T-helper 2 cell treated with Interferon-gamma antibody and Interleukin-4, amounts not matched to agents 5 μg/mL and 100 μg/mL, for 36 hours (primary cell): ENCODE data around the gene NUDT14.

Experiments
- DNase-seq: peaks from one replicate; pipeline ENCODE4 v3.0.0; 2021; ENCODE audit warnings: low spot score
- H3K27ac Mint-ChIP-seq: one replicate; pipeline ENCODE4 v1.8.0; 2021; ENCODE audit warnings: mild to moderate bottlenecking, mixed read lengths
- H3K27me3 Mint-ChIP-seq: one replicate; pipeline ENCODE4 v1.8.0; 2021; ENCODE audit warnings: low read depth, mixed read lengths
- H3K36me3 Mint-ChIP-seq: one replicate; pipeline ENCODE4 v1.8.0; 2021; ENCODE audit warnings: low read depth, mixed read lengths
- H3K4me1 Mint-ChIP-seq: one replicate; pipeline ENCODE4 v1.8.0; 2021; ENCODE audit warnings: low read depth, mixed read lengths
- H3K4me3 Mint-ChIP-seq: one replicate; pipeline ENCODE4 v1.8.0; 2022; ENCODE audit warnings: mild to moderate bottlenecking, moderate library complexity, mixed read lengths
- H3K9me3 Mint-ChIP-seq: one replicate; pipeline ENCODE4 v1.8.0; 2021; ENCODE audit warnings: mixed read lengths

The NUDT14 gene

DNA sequence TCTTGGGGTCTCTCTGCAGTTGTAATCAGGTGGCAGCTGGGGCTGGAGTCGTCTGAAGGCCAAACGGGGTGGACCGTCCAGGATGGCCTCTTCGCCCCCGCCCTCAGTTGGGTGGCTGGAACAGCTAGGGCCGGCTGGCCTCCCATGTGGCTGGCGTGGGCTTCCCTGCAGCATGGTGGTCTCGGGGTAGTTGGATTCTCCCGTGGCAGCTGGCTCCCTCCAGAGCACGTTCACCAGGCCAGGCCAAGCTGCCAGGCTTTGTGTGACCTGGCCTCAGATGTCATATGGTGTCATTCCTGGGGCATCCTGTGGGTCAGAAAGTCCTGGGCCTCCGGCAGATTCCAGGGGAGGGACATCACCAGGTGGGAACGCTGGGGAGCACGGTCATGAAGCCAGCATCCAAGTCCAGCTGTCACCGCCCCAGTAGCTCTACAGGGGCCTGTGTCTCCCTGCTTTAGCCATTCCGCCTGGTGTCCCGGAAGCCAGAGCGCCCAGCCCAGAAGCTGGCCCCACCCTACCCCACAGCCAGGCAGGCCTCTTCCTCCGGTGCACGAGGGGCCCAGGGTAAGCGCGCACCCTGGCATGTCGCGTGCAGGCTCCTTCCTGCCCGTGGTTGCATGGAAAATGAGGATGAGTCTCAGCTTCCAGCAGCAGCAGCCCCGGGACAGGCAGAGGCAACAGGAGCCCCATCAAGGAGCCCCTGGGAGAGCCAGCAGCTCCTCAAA lies 1.3 kb upstream of the NUDT14 start:
- H3K36me3 Mint-ChIP-seq: no peaks in the 10 kb centered on the region
- H3K4me3 Mint-ChIP-seq: peak overlapping the region; percentile 60
- peak overlapping the region; percentile 39 for H3K27ac Mint-ChIP-seq
- peaks cover 10% of the 10 kb centered on the region for H3K27me3 Mint-ChIP-seq
- no peaks in the 10 kb centered on the region for H3K9me3 Mint-ChIP-seq
- H3K4me1 Mint-ChIP-seq: peaks cover 2% of the 10 kb centered on the region
- DNase-seq: no peak

DNA sequence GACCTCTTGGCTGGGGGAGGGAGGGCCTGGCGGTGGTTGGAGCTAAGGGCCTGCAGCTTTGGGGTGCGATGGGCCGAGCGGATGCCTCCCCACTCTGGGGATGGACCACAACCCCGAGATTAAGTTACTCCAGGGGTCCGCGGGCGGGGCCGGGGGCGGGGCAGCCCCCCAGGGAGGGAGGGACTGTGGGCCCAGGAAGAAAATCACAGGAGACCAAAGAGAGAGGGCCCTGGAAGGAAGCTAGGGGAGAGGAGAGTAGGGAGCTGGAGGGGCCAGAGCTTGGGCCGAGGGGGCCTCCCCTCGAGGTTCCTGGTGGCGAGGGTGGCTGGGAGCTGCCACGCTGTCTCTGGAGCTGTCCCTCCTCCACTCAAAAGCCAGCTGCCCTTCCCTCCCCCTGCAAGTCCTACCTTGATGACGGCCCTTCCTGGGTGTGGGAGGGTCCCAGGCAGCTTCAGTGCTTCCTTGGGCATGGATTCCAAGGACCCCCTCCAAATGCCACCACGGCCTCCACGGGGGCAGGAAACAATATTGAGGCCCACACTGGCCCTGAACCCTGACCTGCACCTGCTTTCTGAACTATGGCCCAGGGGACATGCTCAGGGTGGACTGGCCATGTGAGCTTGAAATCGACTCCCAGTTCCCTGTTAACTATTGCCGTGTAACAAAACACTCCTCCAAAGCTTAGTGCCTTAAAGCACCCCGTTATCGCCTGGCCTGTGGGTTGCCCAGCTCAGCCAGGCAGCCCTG lies 610 bp upstream of the NUDT14 start:
- DNase-seq: no peak
- H3K27ac Mint-ChIP-seq: peak overlapping the region; percentile 39
- H3K36me3 Mint-ChIP-seq: no peaks in the 10 kb centered on the region
- peaks cover 2% of the 10 kb centered on the region for H3K4me1 Mint-ChIP-seq
- H3K9me3 Mint-ChIP-seq: no peaks in the 10 kb centered on the region
- peaks cover 10% of the 10 kb centered on the region for H3K27me3 Mint-ChIP-seq
- peak overlapping the region; percentile 60 for H3K4me3 Mint-ChIP-seq

DNA sequence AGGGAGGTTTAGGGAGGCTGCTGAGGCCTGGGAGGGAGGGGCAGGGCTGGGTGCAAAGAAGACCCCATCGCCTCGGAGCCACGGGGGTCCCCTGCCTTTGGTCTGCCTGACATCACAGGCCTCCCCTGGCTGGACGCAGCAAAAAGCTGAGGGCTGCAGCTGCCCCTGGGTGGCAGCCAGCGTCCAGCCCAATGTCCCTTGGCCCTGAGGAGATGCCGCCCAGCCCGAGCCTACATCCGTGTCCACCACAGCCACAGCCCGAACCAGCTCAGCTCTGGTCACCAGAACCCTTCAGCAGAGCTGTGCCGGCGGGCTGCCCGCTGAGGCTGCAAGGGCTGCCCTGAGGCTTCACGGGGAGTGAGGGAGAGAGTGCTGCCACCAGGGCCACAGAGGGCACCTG lies 1.9 kb downstream of the NUDT14 start:
- peaks cover 8% of the 10 kb centered on the region for H3K4me1 Mint-ChIP-seq
- peaks cover 7% of the 10 kb centered on the region for H3K27me3 Mint-ChIP-seq
- H3K9me3 Mint-ChIP-seq: no peaks in the 10 kb centered on the region
- H3K27ac Mint-ChIP-seq: no peak overlapping the region
- no peaks in the 10 kb centered on the region for H3K36me3 Mint-ChIP-seq
- no peak overlapping the region for H3K4me3 Mint-ChIP-seq
- DNase-seq: no peak

DNA sequence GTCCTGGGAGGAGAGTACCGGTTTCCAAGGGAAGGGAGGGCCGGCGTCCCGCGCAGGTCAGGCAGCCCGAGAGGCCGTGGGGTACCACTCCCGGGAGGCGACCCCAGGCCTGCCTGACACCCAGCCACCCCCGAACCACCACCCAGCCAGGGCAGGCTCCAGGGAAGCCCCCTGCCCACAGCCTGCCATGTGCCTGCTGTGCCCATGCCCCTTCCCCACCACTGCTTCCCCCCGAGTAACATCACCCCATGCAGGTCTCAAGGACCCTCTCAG lies 2.3 kb downstream of the NUDT14 start:
- Mint-ChIP-seq H3K36me3 (no peaks in the 10 kb centered on the region), H3K4me1 (peaks cover 8% of the 10 kb centered on the region), H3K9me3 (no peaks in the 10 kb centered on the region), H3K27me3 (peaks cover 7% of the 10 kb centered on the region), H3K27ac (no peak overlapping the region), H3K4me3 (no peak overlapping the region)
- no peak for DNase-seq

DNA sequence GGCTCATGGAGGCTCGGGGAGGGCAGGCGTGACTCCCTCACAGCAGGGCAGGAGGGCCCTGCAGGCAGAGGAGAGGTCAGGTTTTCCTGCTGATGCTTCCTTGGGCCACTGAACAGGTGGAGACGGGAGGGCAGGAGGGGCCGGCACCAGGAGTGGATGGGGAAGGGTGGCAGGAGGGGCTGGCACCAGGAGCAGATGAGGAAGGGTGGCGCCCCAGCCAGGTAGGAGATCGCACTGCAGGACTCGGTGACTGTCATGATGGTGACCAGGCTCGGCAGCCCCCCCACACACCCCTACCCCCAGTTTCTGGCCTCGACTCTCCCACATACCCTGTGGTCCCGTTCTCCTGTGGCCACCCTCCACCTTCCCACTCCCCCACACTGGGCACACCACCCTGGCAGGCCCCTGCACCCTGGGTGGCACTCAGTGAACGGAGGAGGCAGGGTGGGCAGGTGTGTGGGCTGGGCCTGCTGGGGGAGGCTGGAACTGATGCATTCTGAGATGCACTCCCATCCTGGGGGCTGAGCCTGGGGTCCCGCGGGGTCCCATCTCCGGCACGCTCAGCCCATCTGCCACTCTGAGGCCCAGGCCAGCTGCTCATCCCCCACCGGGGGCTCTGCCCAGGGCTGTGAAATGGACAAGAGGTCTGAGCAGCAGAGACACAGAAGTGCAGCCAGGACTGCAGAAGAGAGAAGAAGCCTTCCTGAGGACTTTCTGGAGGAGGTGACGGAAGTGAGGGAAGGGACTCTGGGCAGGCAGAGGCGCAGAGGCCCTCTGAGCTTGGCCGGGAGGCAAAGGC lies 2.8 kb downstream of the NUDT14 start:
- H3K27me3 Mint-ChIP-seq: peaks cover 4% of the 10 kb centered on the region
- no peak for DNase-seq
- peaks cover 8% of the 10 kb centered on the region for H3K4me1 Mint-ChIP-seq
- no peak overlapping the region for H3K4me3 Mint-ChIP-seq
- H3K9me3 Mint-ChIP-seq: no peaks in the 10 kb centered on the region
- no peaks in the 10 kb centered on the region for H3K36me3 Mint-ChIP-seq
- H3K27ac Mint-ChIP-seq: no peak overlapping the region

DNA sequence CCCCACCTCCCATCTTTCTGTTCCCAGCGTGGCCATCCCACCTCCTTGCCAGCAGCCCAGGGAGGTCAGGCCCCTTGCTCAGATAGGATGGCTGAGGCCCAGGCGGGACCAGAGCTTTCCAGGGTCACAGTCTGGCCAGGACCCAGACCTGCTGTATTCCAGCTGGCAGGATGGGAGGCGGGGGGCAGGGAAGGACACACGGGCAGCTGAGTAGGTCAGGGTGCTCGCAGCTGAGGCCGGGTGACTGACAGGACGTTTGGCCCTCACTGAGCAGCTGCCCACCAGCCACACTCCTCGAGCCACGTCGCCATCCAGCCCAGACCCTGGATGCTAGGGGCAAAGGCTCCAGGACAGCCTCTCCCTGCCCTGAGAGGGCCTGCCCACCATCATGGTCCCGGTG lies 4.0 kb downstream of the NUDT14 start:
- Mint-ChIP-seq H3K27ac (no peak overlapping the region), H3K4me3 (no peak overlapping the region), H3K36me3 (no peaks in the 10 kb centered on the region), H3K9me3 (no peaks in the 10 kb centered on the region), H3K4me1 (peaks cover 8% of the 10 kb centered on the region), H3K27me3 (peaks cover 4% of the 10 kb centered on the region)
- no peak for DNase-seq

DNA sequence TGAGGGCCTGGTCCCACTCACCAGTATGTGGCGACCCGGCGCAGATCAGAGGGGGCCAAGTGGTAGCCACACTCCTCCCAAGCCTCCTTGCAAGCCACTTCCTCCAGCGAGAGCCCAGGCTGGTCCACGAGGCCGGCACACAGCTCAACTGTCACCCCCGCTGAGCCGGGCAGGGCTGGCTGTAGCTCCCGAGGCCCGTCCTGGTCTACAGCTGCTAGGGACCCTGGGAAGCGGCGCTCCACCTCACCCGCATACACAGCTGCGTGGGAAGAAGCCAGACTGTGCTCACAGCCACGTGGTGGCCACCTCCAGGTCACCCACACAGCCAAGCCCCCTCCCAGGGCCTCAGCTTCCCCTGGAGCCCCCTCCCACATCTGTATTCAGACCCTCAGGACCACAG lies 4.6 kb downstream of the NUDT14 start:
- Mint-ChIP-seq H3K4me1 (peaks cover 8% of the 10 kb centered on the region), H3K36me3 (no peaks in the 10 kb centered on the region), H3K27ac (no peak overlapping the region), H3K9me3 (no peaks in the 10 kb centered on the region), H3K4me3 (no peak overlapping the region), H3K27me3 (peaks cover 7% of the 10 kb centered on the region)
- no peak for DNase-seq

DNA sequence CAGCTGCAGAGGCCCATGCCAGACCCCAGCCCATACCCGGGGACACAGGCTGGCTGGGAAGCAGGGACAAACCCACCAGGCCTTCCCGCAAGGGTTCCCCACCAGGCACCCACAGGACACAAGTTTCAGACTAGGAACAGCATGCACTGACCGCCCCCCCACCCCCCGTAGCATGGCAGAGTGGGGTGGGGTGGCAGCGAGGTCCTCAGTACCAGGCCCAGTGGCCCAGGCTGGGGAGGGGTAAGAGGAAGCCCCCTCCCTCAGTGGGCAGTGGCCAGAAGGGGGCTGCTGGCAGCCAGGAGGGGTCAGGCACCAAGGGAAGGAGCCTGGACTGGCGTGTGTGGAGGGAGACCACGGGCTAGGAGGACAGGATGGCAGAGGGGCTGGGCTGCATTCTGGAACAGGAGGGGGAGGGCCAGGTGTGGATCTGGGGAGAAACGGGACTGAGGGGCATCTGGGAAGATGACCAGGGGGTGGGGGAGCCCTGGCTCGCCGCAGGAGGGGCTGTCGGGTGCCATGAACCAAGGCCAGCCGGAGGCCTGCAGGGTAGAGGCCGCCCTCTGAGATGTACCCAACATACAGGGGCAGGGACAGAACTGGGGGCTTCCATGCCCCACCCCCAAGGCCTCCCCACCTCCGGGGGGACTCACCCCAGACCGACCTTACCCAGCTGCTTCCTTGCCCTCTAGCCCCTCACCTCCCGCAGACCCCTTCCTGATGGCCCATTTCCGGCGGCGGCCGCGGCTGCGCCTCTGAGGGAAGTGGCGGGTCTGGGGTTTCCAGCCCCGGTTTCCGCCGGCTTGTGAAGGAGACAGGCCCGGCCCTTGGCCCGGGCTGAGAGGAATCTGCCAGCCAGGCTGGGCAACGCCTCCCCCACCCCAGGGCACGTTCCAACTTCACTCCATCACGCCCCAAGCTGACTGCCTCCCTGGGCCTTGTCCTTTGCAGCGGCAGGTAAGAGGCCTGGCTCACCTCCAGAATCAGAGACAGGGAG lies 6.9 kb downstream of the NUDT14 start:
- peak overlapping the region; percentile 32 for H3K4me3 Mint-ChIP-seq
- DNase-seq: no peak
- no peaks in the 10 kb centered on the region for H3K36me3 Mint-ChIP-seq
- H3K4me1 Mint-ChIP-seq: peaks cover 11% of the 10 kb centered on the region
- H3K27me3 Mint-ChIP-seq: peaks cover 12% of the 10 kb centered on the region
- H3K27ac Mint-ChIP-seq: no peak overlapping the region
- no peaks in the 10 kb centered on the region for H3K9me3 Mint-ChIP-seq

DNA sequence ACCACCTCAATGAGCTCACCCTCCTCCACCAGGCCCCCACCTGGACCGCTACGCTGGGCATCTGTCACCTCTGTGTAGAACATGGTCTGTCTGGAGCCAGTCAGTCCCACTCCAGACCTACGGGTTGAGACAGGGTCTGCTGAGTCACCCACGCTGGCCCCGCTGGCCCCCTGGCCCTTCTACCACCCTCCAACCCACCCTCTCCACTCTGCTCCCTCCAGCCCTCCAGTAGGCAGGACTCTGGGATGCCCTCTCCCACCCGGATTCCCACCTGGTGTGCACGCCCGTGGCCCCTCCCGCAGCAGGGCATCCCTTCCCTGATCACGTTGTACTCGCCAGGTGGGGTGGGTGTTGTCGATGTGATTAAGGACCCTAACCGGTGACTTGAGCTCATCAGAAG lies 8.0 kb downstream of the NUDT14 start:
- no peak overlapping the region for H3K27ac Mint-ChIP-seq
- peaks cover 11% of the 10 kb centered on the region for H3K4me1 Mint-ChIP-seq
- no peak for DNase-seq
- H3K9me3 Mint-ChIP-seq: no peaks in the 10 kb centered on the region
- peaks cover 13% of the 10 kb centered on the region for H3K27me3 Mint-ChIP-seq
- H3K4me3 Mint-ChIP-seq: no peak overlapping the region
- H3K36me3 Mint-ChIP-seq: no peaks in the 10 kb centered on the region

DNA sequence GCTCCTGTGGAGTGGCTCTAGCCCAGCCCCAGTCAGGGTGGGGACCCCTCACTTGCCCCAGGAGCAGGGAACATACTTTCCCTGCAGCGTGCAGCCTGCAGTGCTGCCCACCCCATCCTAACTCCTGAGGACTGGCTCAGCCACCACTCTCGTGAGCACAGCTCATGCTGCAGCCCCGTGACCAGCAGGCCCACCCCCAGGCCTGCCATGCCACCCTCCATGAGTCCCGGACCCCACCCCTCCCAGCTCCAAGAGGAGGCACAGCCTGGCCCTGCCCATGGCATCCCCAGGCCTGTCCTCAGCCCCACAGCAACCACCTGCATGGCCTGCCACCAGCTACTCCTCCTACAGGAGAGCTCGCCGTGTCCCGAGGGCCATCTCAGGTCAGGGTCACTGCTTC lies 8.6 kb downstream of the NUDT14 start:
- H3K4me3 Mint-ChIP-seq: no peak overlapping the region
- H3K36me3 Mint-ChIP-seq: no peaks in the 10 kb centered on the region
- H3K9me3 Mint-ChIP-seq: no peaks in the 10 kb centered on the region
- H3K4me1 Mint-ChIP-seq: peaks cover 11% of the 10 kb centered on the region
- no peak overlapping the region for H3K27ac Mint-ChIP-seq
- peaks cover 13% of the 10 kb centered on the region for H3K27me3 Mint-ChIP-seq
- no peak for DNase-seq

DNA sequence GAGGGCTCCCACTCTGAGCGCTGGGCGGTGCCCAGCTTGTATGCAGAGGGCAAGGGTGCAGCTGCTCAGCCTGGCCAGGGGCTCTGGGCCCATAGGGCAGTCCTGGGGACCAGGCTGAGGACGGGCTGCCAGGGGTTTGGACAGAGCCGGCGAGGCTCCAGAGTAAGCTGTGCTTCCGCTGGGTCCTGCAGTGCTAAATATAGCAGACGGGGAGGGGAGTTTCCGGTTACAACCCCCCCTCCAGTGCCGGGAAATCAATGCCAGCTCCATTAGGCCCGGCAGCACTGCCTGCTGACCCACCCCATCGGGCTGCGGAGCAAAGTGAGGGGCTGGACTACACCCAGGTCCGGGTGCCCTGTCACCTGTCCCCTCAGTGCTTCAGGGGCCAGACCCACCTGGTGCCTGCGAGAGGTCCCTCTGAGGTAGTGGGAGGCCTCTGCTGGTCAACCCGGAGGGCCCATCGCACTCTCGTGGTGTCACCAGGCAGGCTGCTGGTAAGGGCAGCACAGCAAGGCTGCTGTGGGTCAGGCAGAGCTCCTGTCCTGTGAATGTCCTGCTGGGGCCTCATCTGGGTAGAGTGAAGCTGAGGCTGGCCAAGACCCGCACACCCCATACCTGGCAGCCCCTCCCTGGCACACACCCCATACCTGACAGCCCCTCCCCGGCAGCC lies 10.0 kb downstream of the NUDT14 start:
- Mint-ChIP-seq H3K4me3 (no peak overlapping the region), H3K36me3 (no peaks in the 10 kb centered on the region), H3K27me3 (peaks cover 20% of the 10 kb centered on the region), H3K27ac (no peak overlapping the region), H3K4me1 (peaks cover 11% of the 10 kb centered on the region), H3K9me3 (no peaks in the 10 kb centered on the region)
- DNase-seq: no peak

DNA sequence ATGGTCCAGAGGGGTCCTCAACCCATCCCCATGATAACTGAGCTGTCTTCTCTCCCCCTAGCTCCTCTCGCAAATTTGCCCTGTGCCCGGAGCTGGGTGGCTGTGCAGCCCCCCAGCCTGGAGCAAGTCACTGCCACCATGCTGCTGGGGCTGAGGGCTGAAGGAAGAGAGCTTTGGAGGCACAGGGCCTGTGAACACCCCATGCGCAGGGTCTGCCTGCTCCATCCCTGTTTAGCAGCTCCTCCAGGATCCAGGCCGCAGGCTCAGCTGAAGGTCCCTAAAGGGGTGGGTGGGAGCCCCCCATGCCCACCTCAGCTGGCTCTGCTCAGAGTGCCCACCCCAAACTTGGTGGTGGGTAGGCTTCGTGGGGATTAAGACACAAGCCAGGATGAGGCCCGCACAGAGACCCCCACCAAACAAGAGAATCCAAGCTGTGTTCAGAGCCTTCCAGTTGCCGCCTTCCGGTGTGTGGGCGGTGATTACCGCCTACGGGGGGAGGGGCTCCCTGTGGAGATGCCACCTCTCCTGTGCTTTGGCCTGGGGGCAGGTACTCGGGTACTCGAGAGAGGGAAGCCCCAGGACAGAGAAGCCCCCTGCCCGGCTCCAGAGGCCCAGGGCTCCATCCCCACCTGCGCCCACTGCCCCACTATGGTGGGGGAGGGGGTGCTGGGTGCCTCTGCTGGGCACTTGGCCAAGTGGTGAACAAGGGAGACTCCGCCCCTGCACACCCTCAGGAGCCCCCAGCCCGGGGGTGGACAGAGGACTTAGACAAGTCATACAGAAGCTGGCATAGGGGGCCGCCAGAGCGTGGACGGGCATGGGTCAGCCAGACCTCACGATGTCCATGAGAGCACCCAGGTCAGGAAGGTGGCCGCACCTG lies 11.1 kb downstream of the NUDT14 start:
- H3K9me3 Mint-ChIP-seq: no peaks in the 10 kb centered on the region
- peaks cover 11% of the 10 kb centered on the region for H3K4me1 Mint-ChIP-seq
- no peak for DNase-seq
- peaks cover 25% of the 10 kb centered on the region for H3K27me3 Mint-ChIP-seq
- H3K27ac Mint-ChIP-seq: peak overlapping the region; percentile 41
- no peaks in the 10 kb centered on the region for H3K36me3 Mint-ChIP-seq
- peak overlapping the region; percentile 71 for H3K4me3 Mint-ChIP-seq
